MCF 10A (cell line): ENCODE results near the gene KLRD1. TPM values are rescaled to one million over a fixed set of nuclear protein-coding genes. Genes with fewer than 3 reads are reported as not detected.
"Not testable (repeated sequence)": the region's sequence is repeated elsewhere in the genome, so short reads cannot be mapped to it uniquely, and the experiment has no call there.

Source experiments
- BruUV-seq: library from RNA; stranded (reverse); fragments of 400-500 nt; replicated peaks from 2 replicates; lab custom pipeline; 2021; lab: Mats Ljungman, UMichigan
- CTCF ChIA-PET: fragments of 300-600 bp; sonication (Branson Sonifier 250); formaldehyde crosslinking; extraction: SDS; loops from one replicate; lab custom pipeline; 2021; ENCODE audit warnings: antibody characterized with exemption, inconsistent platforms; lab: Yijun Ruan, JAX
- POLR2A ChIA-PET: fragments of 300-600, 350-650 bp; sonication (Branson Sonifier 250); formaldehyde crosslinking; extraction: SDS; loops from one replicate; lab custom pipeline; 2020; ENCODE audit warnings: antibody characterized with exemption, inconsistent platforms; lab: Yijun Ruan, JAX
- DNase-seq: peaks from one replicate; pipeline ENCODE4 v3.0.0-alpha.2; 2018; ENCODE audit not compliant: unreplicated experiment
- H3K27ac Mint-ChIP-seq: one replicate; pipeline ENCODE4 v1.8.0; 2022; ENCODE audit warnings: mild to moderate bottlenecking, low read depth, mixed read lengths; ENCODE audit not compliant: unreplicated experiment
- H3K27me3 Mint-ChIP-seq: one replicate; pipeline ENCODE4 v1.8.0; 2022; ENCODE audit warnings: mixed read lengths; ENCODE audit not compliant: insufficient read depth, unreplicated experiment
- H3K36me3 Mint-ChIP-seq: one replicate; pipeline ENCODE4 v1.8.0; 2022; ENCODE audit warnings: mild to moderate bottlenecking, moderate library complexity, mixed read lengths; ENCODE audit not compliant: insufficient read depth, unreplicated experiment
- H3K4me1 Mint-ChIP-seq: one replicate; pipeline ENCODE4 v1.8.0; 2022; ENCODE audit warnings: mixed read lengths; ENCODE audit not compliant: insufficient read depth, unreplicated experiment
- H3K4me3 Mint-ChIP-seq: one replicate; pipeline ENCODE4 v1.8.0; 2022; ENCODE audit warnings: mild to moderate bottlenecking, moderate library complexity, mixed read lengths; ENCODE audit not compliant: unreplicated experiment
- H3K9me3 Mint-ChIP-seq: one replicate; pipeline ENCODE4 v1.8.0; 2022; ENCODE audit warnings: mixed read lengths; ENCODE audit not compliant: unreplicated experiment
- CTCF ChIP-seq: fragments of 200-600 bp; IDR thresholded peaks from one replicate; pipeline ENCODE4 v1.8.0; 2022; ENCODE audit warnings: antibody characterized with exemption, mild to moderate bottlenecking; ENCODE audit not compliant: unreplicated experiment
- intact Hi-C: fragments of 100-400 bp; cut with micrococcal nuclease; formaldehyde crosslinking; loops from 2 replicates; pipeline ENCODE4 v1.14.1; 2022
- total RNA-seq: library from RNA; stranded (reverse); gene quantifications from 2 replicates; pipeline ENCODE4 v1.2.3, GENCODE V29; 2022

Gene KLRD1
- total RNA-seq, 1 experiment from 2014 or later = not detected

GRCh38 chr12:10331642-10332239, 24.1 kb downstream of the KLRD1 start:
- no peaks in the 10 kb centered on the region for H3K36me3 Mint-ChIP-seq
- H3K4me3 Mint-ChIP-seq = no peak overlapping the region
- peak; percentile 63 for TF ChIP-seq CTCF
- ChIA-PET CTCF (interaction anchor here (0.6 to 3.6 kb wide), 10 partner anchors 9 to 932 kb away, joined by 3 to 32 read pairs (median 5); no protein-coding TSS in a partner anchor), POLR2A (interaction anchor here (0.7 to 2.0 kb wide), 3 partner anchors 35 to 66 kb away, joined by 3 to 4 read pairs (median 4); no protein-coding TSS in a partner anchor)
- no peaks in the 10 kb centered on the region for H3K27me3 Mint-ChIP-seq
- DNase-seq = peak; percentile 72
- peaks cover 5% of the 10 kb centered on the region for H3K9me3 Mint-ChIP-seq
- BruUV-seq = no TSS peak
- intact Hi-C loops = loop anchor here (1.0 kb wide), 5 partner anchors 33 to 343 kb away; partner anchors contain the start of gene STYK1
- no peak overlapping the region for H3K27ac Mint-ChIP-seq
- H3K4me1 Mint-ChIP-seq = peaks cover 22% of the 10 kb centered on the region

- H3K27ac Mint-ChIP-seq, H3K4me3 Mint-ChIP-seq, DNase-seq, H3K36me3 Mint-ChIP-seq, BruUV-seq, CTCF ChIA-PET, H3K27me3 Mint-ChIP-seq, H3K9me3 Mint-ChIP-seq, POLR2A ChIA-PET, intact Hi-C loops: not testable (repeated sequence)
- H3K4me1 Mint-ChIP-seq = peaks cover 37% of the 10 kb centered on the region
Measured at GRCh38 chr12:10336196-10336595, 28.5 kb downstream of the KLRD1 start.

GRCh38 chr12:10338470-10338869, 30.8 kb downstream of the KLRD1 start:
- CTCF ChIA-PET, H3K36me3 Mint-ChIP-seq, H3K27me3 Mint-ChIP-seq, H3K9me3 Mint-ChIP-seq, H3K4me3 Mint-ChIP-seq, BruUV-seq, DNase-seq: not testable (repeated sequence)
- intact Hi-C loops = loop anchor here (2.0 kb wide), 1 partner anchor 26 kb away; no protein-coding TSS in a partner anchor
- H3K4me1 Mint-ChIP-seq = peaks cover 29% of the 10 kb centered on the region
- POLR2A ChIA-PET = interaction anchor here (1.0 kb wide), 1 partner anchor 24 kb away, joined by 3 read pairs; no protein-coding TSS in a partner anchor
- H3K27ac Mint-ChIP-seq = peak overlapping the region; percentile 53

- POLR2A ChIA-PET = interaction anchor here (1.0 to 1.1 kb wide), 2 partner anchors 24 to 26 kb away, joined by 3 read pairs; no protein-coding TSS in a partner anchor
- CTCF ChIA-PET = no interaction called here
Measured at GRCh38 chr12:10339053-10339840, 31.6 kb downstream of the KLRD1 start.

GRCh38 chr12:10340946-10341345, 33.3 kb downstream of the KLRD1 start:
- intact Hi-C loops = not testable (repeated sequence)

More at GRCh38 chr12:10339053-10339840, 31.6 kb downstream of the KLRD1 start:
- intact Hi-C loops = loop anchor here (2.0 kb wide), 1 partner anchor 26 kb away; no protein-coding TSS in a partner anchor
- peak; percentile 26 for DNase-seq
- Mint-ChIP-seq H3K4me3 (no peak overlapping the region), H3K36me3 (no peaks in the 10 kb centered on the region), H3K27ac (peak overlapping the region; percentile 85), H3K9me3 (peaks cover 8% of the 10 kb centered on the region), H3K27me3 (no peaks in the 10 kb centered on the region), H3K4me1 (peaks cover 29% of the 10 kb centered on the region)
- no peak for TF ChIP-seq CTCF
- BruUV-seq = no TSS peak

More at GRCh38 chr12:10340946-10341345, 33.3 kb downstream of the KLRD1 start:
- CTCF ChIA-PET, BruUV-seq, DNase-seq, H3K27me3 Mint-ChIP-seq, POLR2A ChIA-PET, H3K36me3 Mint-ChIP-seq, H3K27ac Mint-ChIP-seq, H3K4me3 Mint-ChIP-seq, H3K9me3 Mint-ChIP-seq: not testable (repeated sequence)
- H3K4me1 Mint-ChIP-seq = peaks cover 17% of the 10 kb centered on the region
